HEK293 (cell line): ENCODE results near the gene PAPSS1.

Experiments
- CTCF ChIA-PET: fragments of 350-600 bp; formaldehyde crosslinking; extraction: SDS; loops from one replicate; lab custom pipeline; 2021; ENCODE audit warnings: antibody characterized with exemption; lab: Yijun Ruan, JAX
- POLR2A ChIA-PET: fragments of 300-600 bp; formaldehyde crosslinking; extraction: SDS; loops from one replicate; lab custom pipeline; 2020; ENCODE audit warnings: antibody characterized with exemption, inconsistent platforms; lab: Yijun Ruan, JAX
- H3K27ac ChIP-seq: fragments of 200-500 bp; sonication (Bioruptor generic); 2 replicates; pipeline ENCODE4 v1.5.1; 2014; ENCODE audit warnings: low read depth, low read length, control low read depth, inconsistent platforms; ENCODE audit errors: extremely low read depth
- H3K36me3 ChIP-seq, 2 experiments: fragments of 200-500 bp in 1 of 2; sonication (Bioruptor generic) in 1 of 2; 1 replicate in 1 of 2; 2 replicates in 1 of 2; pipeline ENCODE4 v1.5.1; 2014 to 2017; ENCODE audit warnings: inconsistent platforms in 2 of 2, low read length in 2 of 2; ENCODE audit not compliant: control insufficient read depth in 2 of 2, insufficient read depth in 1 of 2
- H3K4me1 ChIP-seq: fragments of 200-500 bp; sonication (Bioruptor generic); 2 replicates; pipeline ENCODE4 v1.5.1; 2014; ENCODE audit warnings: mild to moderate bottlenecking, low read length, inconsistent platforms; ENCODE audit not compliant: control insufficient read depth, insufficient read depth
- H3K4me3 ChIP-seq: 2 replicates; pipeline ENCODE4 v1.5.1; 2011; ENCODE audit warnings: low read depth, mild to moderate bottlenecking, control low read depth, low read length, moderate library complexity
- H3K9me3 ChIP-seq: fragments of 200-500 bp; sonication (Bioruptor generic); 2 replicates; pipeline ENCODE4 v1.5.1; 2014; ENCODE audit warnings: low read depth, low read length, inconsistent platforms; ENCODE audit not compliant: control insufficient read depth, insufficient read depth
- ATF2 ChIP-seq: fragments of 450-650 bp; formaldehyde crosslinking; IDR thresholded peaks from 2 replicates; pipeline ENCODE4 v1.5.1; 2016; ENCODE audit warnings: missing biosample characterization, missing genetic modification characterization, low read depth
- FEZF1 ChIP-seq: fragments of 450-650 bp; formaldehyde crosslinking; IDR thresholded peaks from 2 replicates; pipeline ENCODE4 v1.5.1; 2016; ENCODE audit warnings: missing biosample characterization, missing genetic modification characterization
- GLIS1 ChIP-seq: fragments of 450-650 bp; formaldehyde crosslinking; IDR thresholded peaks from 2 replicates; pipeline ENCODE4 v1.5.1; 2016; ENCODE audit warnings: missing biosample characterization, missing genetic modification characterization
- GLIS2 ChIP-seq: fragments of 450-650 bp; formaldehyde crosslinking; IDR thresholded peaks from 2 replicates; pipeline ENCODE4 v1.5.1; 2016; ENCODE audit warnings: missing biosample characterization, missing genetic modification characterization
- HOXA7 ChIP-seq: sonication (generic); formaldehyde crosslinking; IDR thresholded peaks from 2 replicates; pipeline ENCODE4 v1.8.1; 2022; ENCODE audit warnings: missing genetic modification reagents, borderline replicate concordance
- KLF8 ChIP-seq: fragments of 450-650 bp; formaldehyde crosslinking; IDR thresholded peaks from 2 replicates; pipeline ENCODE4 v1.5.1; 2016; ENCODE audit warnings: missing biosample characterization, missing genetic modification characterization
- OVOL3 ChIP-seq: fragments of 450-650 bp; formaldehyde crosslinking; IDR thresholded peaks from 2 replicates; pipeline ENCODE4 v1.5.1; 2016; ENCODE audit warnings: missing biosample characterization, missing genetic modification characterization
- SALL2 ChIP-seq: fragments of 450-650 bp; formaldehyde crosslinking; IDR thresholded peaks from 2 replicates; pipeline ENCODE4 v1.5.0; 2017; ENCODE audit warnings: missing biosample characterization, mild to moderate bottlenecking, missing genetic modification characterization, borderline replicate concordance
- ZEB2 ChIP-seq: fragments of 450-650 bp; formaldehyde crosslinking; IDR thresholded peaks from 2 replicates; pipeline ENCODE4 v1.5.1; 2016; ENCODE audit warnings: missing biosample characterization, missing genetic modification characterization
- ZFP3 ChIP-seq: fragments of 450-650 bp; formaldehyde crosslinking; IDR thresholded peaks from 2 replicates; pipeline ENCODE4 v1.5.1; 2016; ENCODE audit warnings: low read depth, missing biosample characterization, missing genetic modification characterization
- ZFP41 ChIP-seq: fragments of 450-650 bp; formaldehyde crosslinking; IDR thresholded peaks from 2 replicates; pipeline ENCODE4 v1.5.1; 2016; ENCODE audit warnings: missing biosample characterization, missing genetic modification characterization, borderline replicate concordance
- ZNF133 ChIP-seq: fragments of 450-650 bp; formaldehyde crosslinking; IDR thresholded peaks from 2 replicates; pipeline ENCODE4 v1.5.1; 2016; ENCODE audit warnings: missing biosample characterization, missing genetic modification characterization
- ZNF140 ChIP-seq: fragments of 450-650 bp; formaldehyde crosslinking; IDR thresholded peaks from 2 replicates; pipeline ENCODE4 v1.5.1; 2016; ENCODE audit warnings: missing biosample characterization, missing genetic modification characterization
- ZNF169 ChIP-seq: fragments of 450-650 bp; formaldehyde crosslinking; IDR thresholded peaks from 2 replicates; pipeline ENCODE4 v1.5.1; 2016; ENCODE audit warnings: missing biosample characterization, missing genetic modification characterization
- ZNF202 ChIP-seq: fragments of 450-650 bp; formaldehyde crosslinking; IDR thresholded peaks from 2 replicates; pipeline ENCODE4 v1.5.1; 2016; ENCODE audit warnings: missing biosample characterization, missing genetic modification characterization, borderline replicate concordance
- ZNF26 ChIP-seq: fragments of 450-650 bp; formaldehyde crosslinking; IDR thresholded peaks from 2 replicates; pipeline ENCODE4 v1.5.1; 2016; ENCODE audit warnings: missing biosample characterization, missing genetic modification characterization
- ZNF292 ChIP-seq: fragments of 450-650 bp; formaldehyde crosslinking; IDR thresholded peaks from 2 replicates; pipeline ENCODE4 v1.5.1; 2016; ENCODE audit warnings: low read depth, missing biosample characterization, missing genetic modification characterization, borderline replicate concordance
- ZNF335 ChIP-seq: fragments of 450-650 bp; formaldehyde crosslinking; conservative IDR thresholded peaks from 2 replicates; pipeline ENCODE4 v1.5.1; 2016; ENCODE audit warnings: missing biosample characterization, missing genetic modification characterization
- ZNF37A ChIP-seq: fragments of 450-650 bp; IDR thresholded peaks from 2 replicates; pipeline ENCODE4 v1.5.1; 2018; ENCODE audit warnings: missing biosample characterization, missing genetic modification characterization
- ZNF449 ChIP-seq: fragments of 450-650 bp; formaldehyde crosslinking; IDR thresholded peaks from 2 replicates; pipeline ENCODE4 v1.5.1; 2017; ENCODE audit warnings: missing biosample characterization, mild to moderate bottlenecking, missing genetic modification characterization, moderate library complexity
- ZNF510 ChIP-seq: fragments of 450-650 bp; formaldehyde crosslinking; IDR thresholded peaks from 2 replicates; pipeline ENCODE4 v1.5.1; 2018; ENCODE audit warnings: mild to moderate bottlenecking, missing genetic modification characterization, missing biosample characterization; ENCODE audit not compliant: insufficient replicate concordance
- ZNF529 ChIP-seq: fragments of 450-650 bp; formaldehyde crosslinking; IDR thresholded peaks from 2 replicates; pipeline ENCODE4 v1.5.1; 2017; ENCODE audit warnings: missing genetic modification characterization, missing biosample characterization; ENCODE audit not compliant: insufficient replicate concordance
- ZNF544 ChIP-seq: fragments of 450-650 bp; formaldehyde crosslinking; IDR thresholded peaks from 2 replicates; pipeline ENCODE4 v1.5.0; 2017; ENCODE audit warnings: missing biosample characterization, missing genetic modification characterization
- ZNF548 ChIP-seq: fragments of 450-650 bp; formaldehyde crosslinking; IDR thresholded peaks from 2 replicates; pipeline ENCODE4 v1.5.1; 2016; ENCODE audit warnings: missing biosample characterization, missing genetic modification characterization
- ZNF555 ChIP-seq: fragments of 450-650 bp; formaldehyde crosslinking; conservative IDR thresholded peaks from 2 replicates; pipeline ENCODE4 v1.5.1; 2017; ENCODE audit warnings: missing biosample characterization, mild to moderate bottlenecking, missing genetic modification characterization, inconsistent platforms
- ZNF596 ChIP-seq: fragments of 450-650 bp; IDR thresholded peaks from 2 replicates; pipeline ENCODE4 v1.5.0; 2018; ENCODE audit warnings: missing biosample characterization, mild to moderate bottlenecking, missing genetic modification characterization, moderate library complexity
- ZNF600 ChIP-seq: fragments of 450-650 bp; formaldehyde crosslinking; IDR thresholded peaks from 2 replicates; pipeline ENCODE4 v1.5.1; 2016; ENCODE audit warnings: missing biosample characterization, missing genetic modification characterization
- ZNF624 ChIP-seq: fragments of 450-650 bp; formaldehyde crosslinking; IDR thresholded peaks from 2 replicates; pipeline ENCODE4 v1.5.1; 2017; ENCODE audit warnings: missing biosample characterization, missing genetic modification characterization
- ZNF645 ChIP-seq: fragments of 450-650 bp; formaldehyde crosslinking; IDR thresholded peaks from 2 replicates; pipeline ENCODE4; 2016; ENCODE audit warnings: missing biosample characterization, missing genetic modification characterization
- ZNF692 ChIP-seq: fragments of 450-650 bp; formaldehyde crosslinking; IDR thresholded peaks from 2 replicates; pipeline ENCODE4 v1.5.1; 2016; ENCODE audit warnings: missing biosample characterization, missing genetic modification characterization

The PAPSS1 gene

GRCh38 chr4:107742196-107742595, 22.2 kb upstream of the PAPSS1 start (continued):
- no peak for TF ChIP-seq ZNF202

GRCh38 chr4:107740950-107741701, 21.1 kb upstream of the PAPSS1 start:
- ChIA-PET CTCF (interaction anchor here (0.7 to 1.0 kb wide), 3 partner anchors 17 to 831 kb away, joined by 3 to 5 read pairs (median 4); no protein-coding TSS in a partner anchor), POLR2A (interaction anchor here (1.0 kb wide), 1 partner anchor 20 kb away, joined by 3 read pairs; no protein-coding TSS in a partner anchor)
- 0 out of 2 replicates have a peak, but pooled peaks cover 3% of the 10 kb centered on the region for H3K4me1 ChIP-seq
- H3K36me3 ChIP-seq, result no peaks in the 10 kb centered on the region
- no peak overlapping the region for H3K4me3 ChIP-seq
- H3K27ac ChIP-seq, result peak overlapping the region; percentile 17; the same call in 1 of the 2 replicates
- H3K9me3 ChIP-seq, result no peaks in the 10 kb centered on the region
- no peak for TF ChIP-seq ZEB2 (tag by site-specific recombination)
- 0 out of 2 replicates have a peak, but pooled peaks have one; percentile 39 for TF ChIP-seq ZNF335 (tag by site-specific recombination)
- no peak for TF ChIP-seq ZNF449 (tag by site-specific recombination)
- TF ChIP-seq OVOL3 (tag by site-specific recombination), result no peak
- TF ChIP-seq ZNF133 (tag by site-specific recombination), result no peak
- TF ChIP-seq ZNF624 (tag by site-specific recombination), result no peak
- TF ChIP-seq ZNF645 (tag by site-specific recombination), result no peak
- TF ChIP-seq ZNF140 (tag by site-specific recombination), result no peak
- no peak for TF ChIP-seq HOXA7 (CRISPR knock-in tag)
- TF ChIP-seq ZNF37A (tag by site-specific recombination), result no peak
- TF ChIP-seq FEZF1 (tag by site-specific recombination), result no peak
- no peak for TF ChIP-seq ZNF292
- no peak for TF ChIP-seq ZNF596
- TF ChIP-seq ZNF510 (tag by site-specific recombination), result no peak
- no peak for TF ChIP-seq GLIS2 (tag by site-specific recombination)
- no peak for TF ChIP-seq ZNF555 (tag by site-specific recombination)
- no peak for TF ChIP-seq ZNF26 (tag by site-specific recombination)
- TF ChIP-seq ZFP41, result no peak
- TF ChIP-seq ATF2 (tag by site-specific recombination), result no peak
- no peak for TF ChIP-seq ZNF529 (tag by site-specific recombination)
- TF ChIP-seq ZNF544, result no peak
- no peak for TF ChIP-seq ZFP3 (tag by site-specific recombination)
- TF ChIP-seq SALL2 (tag by site-specific recombination), result no peak
- 0 out of 2 replicates have a peak, but pooled peaks have one; percentile 35 for TF ChIP-seq ZNF600 (tag by site-specific recombination)
- 0 out of 2 replicates have a peak, but pooled peaks have one; percentile 23 for TF ChIP-seq ZNF692 (tag by site-specific recombination)
- no peak for TF ChIP-seq ZNF169 (tag by site-specific recombination)
- TF ChIP-seq ZNF548 (tag by site-specific recombination), result no peak
- peak; percentile 46 for TF ChIP-seq GLIS1 (tag by site-specific recombination)
- no peak for TF ChIP-seq KLF8 (tag by site-specific recombination)
